Omental fat pad (tissue), 4 donors: ENCODE data around the gene KRTAP5-7. TPM values are rescaled to one million over a fixed set of nuclear protein-coding genes. Genes with fewer than 3 reads are reported as not detected.

Experiments
- ATAC-seq: fragments of 150-250 bp; one replicate; pipeline ENCODE4 v1.9.1; 2016; ENCODE audit warnings: mild to moderate bottlenecking, moderate library complexity; ENCODE audit not compliant: low FRiP score
- DNase-seq: peaks from one replicate; pipeline ENCODE4 v3.0.0-alpha.2; 2019; ENCODE audit warnings: low spot score
- total RNA-seq, 4 donors: library from RNA; depleted of rRNA; stranded (reverse); fragments of >200 nt; gene quantifications; one replicate each; pipeline ENCODE4 v1.1.0, GENCODE V29; 2016
- TF ChIP-seq, protein P1 (sequence below), 3 donors: fragments of 450-650 bp; IDR thresholded peaks; one replicate each; pipeline ENCODE4 v1.5.1; 2016 to 2017; ENCODE audit warnings: antibody characterized with exemption in 3 of 3, mild to moderate bottlenecking in 3 of 3, moderate library complexity in 2 of 3

The KRTAP5-7 gene
- total RNA-seq, 4 donors from 2014 or later: 0.28 TPM; not detected in 3

DNA sequence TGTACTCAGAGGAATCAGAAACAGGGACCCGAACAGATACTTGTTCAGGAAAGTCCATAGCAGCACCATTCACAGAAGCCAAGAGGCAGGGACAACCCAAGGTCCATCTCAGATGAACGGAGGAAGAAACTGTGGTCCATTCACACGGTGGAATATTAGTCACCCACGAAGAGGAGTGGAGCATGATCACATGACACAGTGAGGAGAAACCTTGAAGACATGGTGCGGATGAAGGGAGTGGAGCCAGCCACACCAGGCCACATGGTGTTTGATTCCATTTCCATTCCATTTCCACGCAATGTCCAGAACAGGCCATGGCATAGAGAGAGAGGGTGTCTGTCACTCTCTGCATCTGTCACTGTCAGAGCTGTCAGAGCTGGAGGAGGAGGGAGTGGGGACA lies 43.4 kb upstream of the KRTAP5-7 start:
- no peak for ATAC-seq
- TF ChIP-seq, protein P1, sequence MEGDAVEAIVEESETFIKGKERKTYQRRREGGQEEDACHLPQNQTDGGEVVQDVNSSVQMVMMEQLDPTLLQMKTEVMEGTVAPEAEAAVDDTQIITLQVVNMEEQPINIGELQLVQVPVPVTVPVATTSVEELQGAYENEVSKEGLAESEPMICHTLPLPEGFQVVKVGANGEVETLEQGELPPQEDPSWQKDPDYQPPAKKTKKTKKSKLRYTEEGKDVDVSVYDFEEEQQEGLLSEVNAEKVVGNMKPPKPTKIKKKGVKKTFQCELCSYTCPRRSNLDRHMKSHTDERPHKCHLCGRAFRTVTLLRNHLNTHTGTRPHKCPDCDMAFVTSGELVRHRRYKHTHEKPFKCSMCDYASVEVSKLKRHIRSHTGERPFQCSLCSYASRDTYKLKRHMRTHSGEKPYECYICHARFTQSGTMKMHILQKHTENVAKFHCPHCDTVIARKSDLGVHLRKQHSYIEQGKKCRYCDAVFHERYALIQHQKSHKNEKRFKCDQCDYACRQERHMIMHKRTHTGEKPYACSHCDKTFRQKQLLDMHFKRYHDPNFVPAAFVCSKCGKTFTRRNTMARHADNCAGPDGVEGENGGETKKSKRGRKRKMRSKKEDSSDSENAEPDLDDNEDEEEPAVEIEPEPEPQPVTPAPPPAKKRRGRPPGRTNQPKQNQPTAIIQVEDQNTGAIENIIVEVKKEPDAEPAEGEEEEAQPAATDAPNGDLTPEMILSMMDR (IDR thresholded peaks at IDR 0.05): no peak
- no peak for DNase-seq

GRCh38 chr11:71484248-71485062 lies 42.6 kb upstream of the KRTAP5-7 start:
- DNase-seq (no peak), ATAC-seq (no peak)
- TF ChIP-seq, protein P1 (IDR thresholded peaks at IDR 0.05): no peak

DNA sequence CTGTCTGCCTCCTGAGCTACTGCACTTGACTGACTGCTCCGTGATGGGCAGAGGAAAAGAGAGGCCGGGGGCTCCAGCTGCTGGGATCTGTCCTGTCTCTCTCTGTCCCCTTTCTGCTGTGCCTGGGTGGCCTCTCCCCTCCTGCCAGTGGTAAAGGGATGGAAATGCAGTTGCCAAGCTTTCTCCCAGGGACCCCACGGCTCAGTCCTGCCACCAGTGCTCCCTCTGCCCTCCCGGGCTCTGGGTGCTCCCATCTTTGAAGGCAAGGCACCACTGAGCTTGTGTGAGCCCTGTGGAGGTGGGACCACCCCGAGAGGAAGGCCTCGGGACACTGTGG lies 42.0 kb upstream of the KRTAP5-7 start:
- DNase-seq (no peak), ATAC-seq (no peak)
- TF ChIP-seq, protein P1 (IDR thresholded peaks at IDR 0.05): no peak

- DNase-seq (no peak), ATAC-seq (no peak)
- TF ChIP-seq, protein P1 (IDR thresholded peaks at IDR 0.05): no peak
Measured at GRCh38 chr11:71485466-71485865, 41.6 kb upstream of the KRTAP5-7 start.

GRCh38 chr11:71486320-71486719 lies 40.7 kb upstream of the KRTAP5-7 start:
- TF ChIP-seq, protein P1 (IDR thresholded peaks at IDR 0.05): no peak
- DNase-seq (no peak), ATAC-seq (no peak)

- TF ChIP-seq, protein P1 (IDR thresholded peaks at IDR 0.05): no peak
- no peak for ATAC-seq
- DNase-seq: no peak
Measured at GRCh38 chr11:71488681-71489270, 38.3 kb upstream of the KRTAP5-7 start.
